GM23248 (cell line): ENCODE data around the gene MYOM1.

Experiments
- EZH2 ChIP-seq: fragments of 200-600 bp; sonication (generic); IDR thresholded peaks from 2 replicates; pipeline ENCODE4 v1.6.1; 2018; ENCODE audit warnings: antibody characterized with exemption, mild to moderate bottlenecking; ENCODE audit not compliant: insufficient read depth, poor library complexity, severe bottlenecking
- EZH2phosphoT487 ChIP-seq: fragments of 200-600 bp; sonication (generic); IDR thresholded peaks from 2 replicates; pipeline ENCODE4 v1.6.1; 2018; ENCODE audit warnings: antibody characterized with exemption, moderate library complexity, mild to moderate bottlenecking, low read depth; ENCODE audit not compliant: insufficient read depth

DNA sequence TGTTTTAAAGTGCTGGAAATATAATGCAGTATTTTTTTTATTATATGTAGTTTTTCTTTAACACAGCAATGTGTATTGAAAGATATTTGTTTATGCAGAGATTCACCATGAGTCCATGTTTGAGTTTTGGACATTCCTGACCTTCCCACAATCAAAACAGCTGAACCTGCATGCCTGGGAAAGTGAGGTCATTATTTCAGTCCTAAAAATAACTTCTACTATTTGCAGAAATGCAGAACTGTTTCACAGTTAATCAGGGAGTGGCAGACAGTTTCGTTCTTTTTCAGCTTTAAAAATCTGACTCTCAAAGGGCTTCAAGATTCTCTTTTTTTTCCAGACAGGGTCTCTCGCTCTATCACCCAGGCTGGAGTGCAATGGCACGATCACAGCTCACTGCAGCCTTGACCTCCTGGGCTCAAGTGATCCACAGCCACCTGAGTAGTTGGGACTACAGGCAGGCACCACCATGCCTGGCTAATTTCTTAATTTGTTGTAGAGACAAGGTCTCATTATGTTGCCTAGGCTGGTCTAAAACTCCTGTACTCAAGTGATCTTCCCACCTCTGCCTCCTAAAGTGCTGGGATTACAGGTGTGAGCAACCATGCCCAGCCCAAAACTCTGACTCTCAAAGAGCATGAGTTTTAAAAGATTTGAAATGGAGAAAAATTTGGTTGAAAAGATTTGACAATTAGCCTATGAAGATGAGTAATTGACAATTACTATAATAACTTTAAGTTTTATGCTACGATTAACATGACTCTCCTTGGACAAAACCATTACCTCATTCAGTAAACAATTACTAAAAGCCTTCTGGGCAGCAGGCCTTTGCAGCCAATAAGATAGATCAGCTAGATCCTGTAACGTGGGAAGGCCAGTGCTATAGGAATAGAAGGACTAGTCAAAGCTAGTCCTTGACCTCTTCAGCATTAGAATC lies 37.2 kb upstream of the MYOM1 start:
- TF ChIP-seq EZH2 (no peak), EZH2phosphoT487 (no peak)
